Smooth muscle cell (in vitro differentiated cells): ENCODE measurements around the gene RERE. TPM values are rescaled to one million over a fixed set of nuclear protein-coding genes. Genes with fewer than 3 reads are reported as not detected.

Source experiments
- DNase-seq: peaks from one replicate; lab custom pipeline; 2025; ENCODE audit not compliant: unreplicated experiment; lab: John Stamatoyannopoulos, UW
- H2AFZ ChIP-seq: fragments of 200-600 bp; sonication (generic); 2 replicates; pipeline ENCODE4 v1.6.0; 2016; ENCODE audit warnings: antibody characterized with exemption, low read depth, mild to moderate bottlenecking
- H3F3A ChIP-seq: fragments of 200-600 bp; sonication (generic); 2 replicates; pipeline ENCODE4 v1.6.0; 2017; ENCODE audit warnings: antibody characterized with exemption, low read depth
- H3K27ac ChIP-seq: fragments of 200-600 bp; sonication (generic); 2 replicates; pipeline ENCODE4 v1.5.1; 2016; ENCODE audit warnings: low read depth, mild to moderate bottlenecking
- H3K27me3 ChIP-seq: fragments of 200-600 bp; sonication (generic); 2 replicates; pipeline ENCODE4 v1.6.1; 2016; ENCODE audit warnings: low read depth, mild to moderate bottlenecking
- H3K36me3 ChIP-seq: fragments of 200-600 bp; sonication (generic); 2 replicates; pipeline ENCODE4 v1.5.1; 2016; ENCODE audit warnings: low read depth
- H3K4me1 ChIP-seq: fragments of 200-600 bp; sonication (generic); 2 replicates; pipeline ENCODE4 v1.5.1; 2016; ENCODE audit warnings: low read depth
- H3K4me2 ChIP-seq: fragments of 200-600 bp; sonication (generic); 2 replicates; pipeline ENCODE4 v1.6.0; 2016; ENCODE audit warnings: mild to moderate bottlenecking
- H3K4me3 ChIP-seq: fragments of 200-600 bp; sonication (generic); 2 replicates; pipeline ENCODE4 v1.5.1; 2016; ENCODE audit warnings: mild to moderate bottlenecking
- H3K79me2 ChIP-seq: fragments of 200-600 bp; sonication (generic); 2 replicates; pipeline ENCODE4 v1.6.0; 2016; ENCODE audit warnings: low read depth, mild to moderate bottlenecking
- H3K9ac ChIP-seq: fragments of 200-600 bp; sonication (generic); 2 replicates; pipeline ENCODE4 v1.6.0; 2016; ENCODE audit warnings: low read depth
- H3K9me3 ChIP-seq: fragments of 200-600 bp; sonication (generic); replicated peaks from 2 replicates; pipeline ENCODE4 v1.5.1; 2016; ENCODE audit warnings: low read depth
- H4K20me1 ChIP-seq: fragments of 200-600 bp; sonication (generic); 2 replicates; pipeline ENCODE4 v1.6.0; 2016; ENCODE audit warnings: low read depth
- CTCF ChIP-seq: fragments of 200-600 bp; sonication (generic); IDR thresholded peaks from 2 replicates; pipeline ENCODE4 v1.5.1; 2017; ENCODE audit warnings: borderline replicate concordance, mild to moderate bottlenecking, antibody characterized with exemption; ENCODE audit not compliant: insufficient read depth, poor library complexity, severe bottlenecking
- WGBS: methylation state at CpG from one replicate; pipeline ENCODE4 v1.1.7; 2016; ENCODE audit warnings: low lambda C conversion rate; 5-methylcytosine and 5-hydroxymethylcytosine counted together
- polyA plus RNA-seq: library from polyadenylated mRNA; unstranded; fragments of >200 nt; fragmentation: Nextera tagmentation; extraction: Ambion mirVana; gene quantifications from 2 replicates; pipeline ENCODE4 v1.2.1, GENCODE V29; 2016
- total RNA-seq: library from RNA; depleted of rRNA; stranded (reverse); fragments of >200 nt; gene quantifications from 2 replicates; pipeline ENCODE4 v1.2.3, GENCODE V29; 2014

RERE gene
- total and polyA plus RNA-seq, 2 experiments from 2014 or later, result 45.6 to 59.2 TPM

GRCh38 chr1:8477166-8477982 lies 340.1 kb downstream of the RERE start:
- Histone ChIP-seq H3K4me2 (peak overlapping the region; percentile 27), H2AFZ (no peak overlapping the region), H3F3A (peaks cover 19% of the 10 kb centered on the region), H3K9ac (no peak overlapping the region), H4K20me1 (peaks cover 80% of the 10 kb centered on the region), H3K36me3 (no peaks in the 10 kb centered on the region), H3K9me3 (no peaks in the 10 kb centered on the region), H3K79me2 (peaks cover 56% of the 10 kb centered on the region), H3K27me3 (no peaks in the 10 kb centered on the region), H3K4me1 (peaks cover 35% of the 10 kb centered on the region), H3K4me3 (no peak overlapping the region), H3K27ac (peak overlapping the region; percentile 74)
- 57% methylated on average over 9 of the region's 9 CpGs for WGBS
- no peak for TF ChIP-seq CTCF
- DNase-seq, result no peak

GRCh38 chr1:8476006-8476405 lies 341.4 kb downstream of the RERE start:
- Histone ChIP-seq H3K79me2 (peaks cover 48% of the 10 kb centered on the region), H3K4me3 (no peak overlapping the region)

GRCh38 chr1:8474369-8474768 lies 343.1 kb downstream of the RERE start:
- Histone ChIP-seq H2AFZ (no peak overlapping the region), H3K9ac (no peak overlapping the region), H3K4me3 (no peak overlapping the region), H3K36me3 (no peaks in the 10 kb centered on the region), H3K4me2 (no peak overlapping the region), H3K27ac (no peak overlapping the region), H3K79me2 (peaks cover 49% of the 10 kb centered on the region), H3F3A (peaks cover 19% of the 10 kb centered on the region), H3K4me1 (peaks cover 35% of the 10 kb centered on the region), H3K27me3 (no peaks in the 10 kb centered on the region), H4K20me1 (peaks cover 81% of the 10 kb centered on the region), H3K9me3 (no peaks in the 10 kb centered on the region)
- WGBS, result 95% methylated on average over 3 of the region's 3 CpGs
- no peak for DNase-seq
- TF ChIP-seq CTCF, result no peak

More at GRCh38 chr1:8476006-8476405, 341.4 kb downstream of the RERE start:
- peaks cover 35% of the 10 kb centered on the region for H3K4me1 ChIP-seq
- H3K27me3 ChIP-seq, result no peaks in the 10 kb centered on the region
- H3K9ac ChIP-seq, result no peak overlapping the region
- 92% methylated on average over 3 of the region's 3 CpGs for WGBS
- no peak overlapping the region for H2AFZ ChIP-seq
- H4K20me1 ChIP-seq, result peaks cover 84% of the 10 kb centered on the region
- no peak overlapping the region for H3K4me2 ChIP-seq
- no peak for TF ChIP-seq CTCF
- H3K36me3 ChIP-seq, result no peaks in the 10 kb centered on the region
- peaks cover 19% of the 10 kb centered on the region for H3F3A ChIP-seq
- DNase-seq, result no peak
- H3K27ac ChIP-seq, result peak overlapping the region; percentile 74
- no peaks in the 10 kb centered on the region for H3K9me3 ChIP-seq
